ENCODE results near the gene JSRP1.
A peak's percentile ranks its signal among the peaks of the same experiment; 100 is the strongest.

The JSRP1 gene

DNA sequence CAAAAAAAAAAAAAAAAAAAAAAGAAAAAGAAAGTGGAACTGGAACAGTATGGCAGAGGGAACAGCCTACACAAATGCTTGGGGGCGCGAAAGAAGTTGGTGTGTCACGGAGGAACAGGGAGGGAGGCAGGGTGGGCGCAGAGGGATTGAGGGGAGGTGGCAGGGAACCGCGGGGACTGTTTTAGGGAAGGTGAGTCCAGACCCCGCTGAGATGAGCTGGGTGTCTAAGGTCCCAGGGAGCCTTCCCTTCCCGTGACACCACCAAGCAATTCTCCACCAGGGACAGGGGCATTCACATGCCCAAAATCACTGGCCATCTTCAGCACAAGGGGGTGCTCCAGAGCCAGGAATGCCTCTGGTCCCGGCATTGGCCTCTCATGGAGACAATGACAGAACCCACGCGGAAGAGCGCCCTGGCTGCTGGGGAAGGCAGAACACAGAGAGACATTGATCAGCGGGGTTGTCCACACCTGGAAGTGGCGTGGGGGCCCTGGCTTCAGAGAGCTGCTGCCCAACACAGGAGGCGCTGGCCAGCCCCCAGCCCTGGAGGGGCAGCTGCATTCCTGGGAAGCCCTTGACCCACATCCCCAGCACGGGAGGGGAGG is 18.8 kb upstream of the JSRP1 start (continued):
- TF ChIP-seq ZNF658 (tag by site-specific recombination; IDR thresholded peaks at IDR 0.05) (no peak), ZNF121 (tag by site-specific recombination; IDR thresholded peaks at IDR 0.05) (no peak), ZNF202 (tag by site-specific recombination; IDR thresholded peaks at IDR 0.05; ENCODE audit: borderline replicate concordance) (no peak), ZNF660 (tag by site-specific recombination; IDR thresholded peaks at IDR 0.05) (no peak), ZNF146 (tag by site-specific recombination; IDR thresholded peaks at IDR 0.05) (no peak; the same call in 1 of the 2 replicates), GLI4 (tag by site-specific recombination; IDR thresholded peaks at IDR 0.05) (no peak), GLIS1 (tag by site-specific recombination; IDR thresholded peaks at IDR 0.05) (peak; percentile 69), ZNF707 (tag by site-specific recombination; IDR thresholded peaks at IDR 0.05) (no peak), ZNF792 (tag by site-specific recombination; IDR thresholded peaks at IDR 0.05) (no peak), HOXC10 (CRISPR knock-in tag; IDR thresholded peaks at IDR 0.05) (no peak), ZNF433 (tag by site-specific recombination; IDR thresholded peaks at IDR 0.05; ENCODE audit: low read depth) (no peak), KLF9 (tag by site-specific recombination; IDR thresholded peaks at IDR 0.05; ENCODE audit: low read depth) (no peak), ZNF610 (tag by site-specific recombination; IDR thresholded peaks at IDR 0.05; ENCODE audit: borderline replicate concordance) (no peak), SCRT1 (tag by site-specific recombination; IDR thresholded peaks at IDR 0.05; ENCODE audit: borderline replicate concordance) (no peak), ZNF791 (tag by site-specific recombination; IDR thresholded peaks at IDR 0.05) (no peak), ZNF248 (tag by site-specific recombination; IDR thresholded peaks at IDR 0.05) (no peak), ZNF223 (tag by site-specific recombination; IDR thresholded peaks at IDR 0.05) (no peak), ZNF221 (tag by site-specific recombination; IDR thresholded peaks at IDR 0.05; ENCODE audit: borderline replicate concordance) (no peak), ZNF239 (tag by site-specific recombination; IDR thresholded peaks at IDR 0.05) (no peak), ZNF341 (tag by site-specific recombination; IDR thresholded peaks at IDR 0.05; ENCODE audit: low read depth) (peak; percentile 66)
- TF ChIP-seq, protein P1, sequence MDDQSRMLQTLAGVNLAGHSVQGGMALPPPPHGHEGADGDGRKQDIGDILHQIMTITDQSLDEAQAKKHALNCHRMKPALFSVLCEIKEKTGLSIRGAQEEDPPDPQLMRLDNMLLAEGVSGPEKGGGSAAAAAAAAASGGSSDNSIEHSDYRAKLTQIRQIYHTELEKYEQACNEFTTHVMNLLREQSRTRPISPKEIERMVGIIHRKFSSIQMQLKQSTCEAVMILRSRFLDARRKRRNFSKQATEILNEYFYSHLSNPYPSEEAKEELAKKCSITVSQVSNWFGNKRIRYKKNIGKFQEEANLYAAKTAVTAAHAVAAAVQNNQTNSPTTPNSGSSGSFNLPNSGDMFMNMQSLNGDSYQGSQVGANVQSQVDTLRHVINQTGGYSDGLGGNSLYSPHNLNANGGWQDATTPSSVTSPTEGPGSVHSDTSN (CRISPR knock-in tag; IDR thresholded peaks at IDR 0.05), result no peak
- TF ChIP-seq, protein P2, sequence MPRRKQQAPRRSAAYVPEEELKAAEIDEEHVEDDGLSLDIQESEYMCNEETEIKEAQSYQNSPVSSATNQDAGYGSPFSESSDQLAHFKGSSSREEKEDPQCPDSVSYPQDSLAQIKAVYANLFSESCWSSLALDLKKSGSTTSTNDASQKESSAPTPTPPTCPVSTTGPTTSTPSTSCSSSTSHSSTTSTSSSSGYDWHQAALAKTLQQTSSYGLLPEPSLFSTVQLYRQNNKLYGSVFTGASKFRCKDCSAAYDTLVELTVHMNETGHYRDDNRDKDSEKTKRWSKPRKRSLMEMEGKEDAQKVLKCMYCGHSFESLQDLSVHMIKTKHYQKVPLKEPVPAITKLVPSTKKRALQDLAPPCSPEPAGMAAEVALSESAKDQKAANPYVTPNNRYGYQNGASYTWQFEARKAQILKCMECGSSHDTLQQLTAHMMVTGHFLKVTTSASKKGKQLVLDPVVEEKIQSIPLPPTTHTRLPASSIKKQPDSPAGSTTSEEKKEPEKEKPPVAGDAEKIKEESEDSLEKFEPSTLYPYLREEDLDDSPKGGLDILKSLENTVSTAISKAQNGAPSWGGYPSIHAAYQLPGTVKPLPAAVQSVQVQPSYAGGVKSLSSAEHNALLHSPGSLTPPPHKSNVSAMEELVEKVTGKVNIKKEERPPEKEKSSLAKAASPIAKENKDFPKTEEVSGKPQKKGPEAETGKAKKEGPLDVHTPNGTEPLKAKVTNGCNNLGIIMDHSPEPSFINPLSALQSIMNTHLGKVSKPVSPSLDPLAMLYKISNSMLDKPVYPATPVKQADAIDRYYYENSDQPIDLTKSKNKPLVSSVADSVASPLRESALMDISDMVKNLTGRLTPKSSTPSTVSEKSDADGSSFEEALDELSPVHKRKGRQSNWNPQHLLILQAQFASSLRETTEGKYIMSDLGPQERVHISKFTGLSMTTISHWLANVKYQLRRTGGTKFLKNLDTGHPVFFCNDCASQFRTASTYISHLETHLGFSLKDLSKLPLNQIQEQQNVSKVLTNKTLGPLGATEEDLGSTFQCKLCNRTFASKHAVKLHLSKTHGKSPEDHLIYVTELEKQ (tag by site-specific recombination; IDR thresholded peaks at IDR 0.05; ENCODE audit: borderline replicate concordance), result no peak
- TF ChIP-seq, protein P3, sequence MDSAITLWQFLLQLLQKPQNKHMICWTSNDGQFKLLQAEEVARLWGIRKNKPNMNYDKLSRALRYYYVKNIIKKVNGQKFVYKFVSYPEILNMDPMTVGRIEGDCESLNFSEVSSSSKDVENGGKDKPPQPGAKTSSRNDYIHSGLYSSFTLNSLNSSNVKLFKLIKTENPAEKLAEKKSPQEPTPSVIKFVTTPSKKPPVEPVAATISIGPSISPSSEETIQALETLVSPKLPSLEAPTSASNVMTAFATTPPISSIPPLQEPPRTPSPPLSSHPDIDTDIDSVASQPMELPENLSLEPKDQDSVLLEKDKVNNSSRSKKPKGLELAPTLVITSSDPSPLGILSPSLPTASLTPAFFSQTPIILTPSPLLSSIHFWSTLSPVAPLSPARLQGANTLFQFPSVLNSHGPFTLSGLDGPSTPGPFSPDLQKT (IDR thresholded peaks at IDR 0.05; ENCODE audit: borderline replicate concordance, low read depth, low read length), result no peak
- TF ChIP-seq, protein P4, sequence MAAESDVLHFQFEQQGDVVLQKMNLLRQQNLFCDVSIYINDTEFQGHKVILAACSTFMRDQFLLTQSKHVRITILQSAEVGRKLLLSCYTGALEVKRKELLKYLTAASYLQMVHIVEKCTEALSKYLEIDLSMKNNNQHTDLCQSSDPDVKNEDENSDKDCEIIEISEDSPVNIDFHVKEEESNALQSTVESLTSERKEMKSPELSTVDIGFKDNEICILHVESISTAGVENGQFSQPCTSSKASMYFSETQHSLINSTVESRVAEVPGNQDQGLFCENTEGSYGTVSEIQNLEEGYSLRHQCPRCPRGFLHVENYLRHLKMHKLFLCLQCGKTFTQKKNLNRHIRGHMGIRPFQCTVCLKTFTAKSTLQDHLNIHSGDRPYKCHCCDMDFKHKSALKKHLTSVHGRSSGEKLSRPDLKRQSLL (tag by site-specific recombination; IDR thresholded peaks at IDR 0.05), result peak; percentile 11; the same call in 1 of the 2 replicates
- TF ChIP-seq, protein P5, sequence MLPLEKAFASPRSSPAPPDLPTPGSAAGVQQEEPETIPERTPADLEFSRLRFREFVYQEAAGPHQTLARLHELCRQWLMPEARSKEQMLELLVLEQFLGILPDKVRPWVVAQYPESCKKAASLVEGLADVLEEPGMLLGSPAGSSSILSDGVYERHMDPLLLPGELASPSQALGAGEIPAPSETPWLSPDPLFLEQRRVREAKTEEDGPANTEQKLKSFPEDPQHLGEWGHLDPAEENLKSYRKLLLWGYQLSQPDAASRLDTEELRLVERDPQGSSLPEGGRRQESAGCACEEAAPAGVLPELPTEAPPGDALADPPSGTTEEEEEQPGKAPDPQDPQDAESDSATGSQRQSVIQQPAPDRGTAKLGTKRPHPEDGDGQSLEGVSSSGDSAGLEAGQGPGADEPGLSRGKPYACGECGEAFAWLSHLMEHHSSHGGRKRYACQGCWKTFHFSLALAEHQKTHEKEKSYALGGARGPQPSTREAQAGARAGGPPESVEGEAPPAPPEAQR (tag by site-specific recombination; IDR thresholded peaks at IDR 0.05), result no peak
- TF ChIP-seq, protein P6, sequence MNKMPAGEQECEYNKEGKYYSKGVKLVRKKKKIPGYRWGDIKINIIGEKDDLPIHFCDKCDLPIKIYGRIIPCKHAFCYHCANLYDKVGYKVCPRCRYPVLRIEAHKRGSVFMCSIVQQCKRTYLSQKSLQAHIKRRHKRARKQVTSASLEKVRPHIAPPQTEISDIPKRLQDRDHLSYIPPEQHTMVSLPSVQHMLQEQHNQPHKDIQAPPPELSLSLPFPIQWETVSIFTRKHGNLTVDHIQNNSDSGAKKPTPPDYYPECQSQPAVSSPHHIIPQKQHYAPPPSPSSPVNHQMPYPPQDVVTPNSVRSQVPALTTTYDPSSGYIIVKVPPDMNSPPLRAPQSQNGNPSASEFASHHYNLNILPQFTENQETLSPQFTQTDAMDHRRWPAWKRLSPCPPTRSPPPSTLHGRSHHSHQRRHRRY (tag by site-specific recombination; IDR thresholded peaks at IDR 0.05), result no peak
- TF ChIP-seq, protein P7, sequence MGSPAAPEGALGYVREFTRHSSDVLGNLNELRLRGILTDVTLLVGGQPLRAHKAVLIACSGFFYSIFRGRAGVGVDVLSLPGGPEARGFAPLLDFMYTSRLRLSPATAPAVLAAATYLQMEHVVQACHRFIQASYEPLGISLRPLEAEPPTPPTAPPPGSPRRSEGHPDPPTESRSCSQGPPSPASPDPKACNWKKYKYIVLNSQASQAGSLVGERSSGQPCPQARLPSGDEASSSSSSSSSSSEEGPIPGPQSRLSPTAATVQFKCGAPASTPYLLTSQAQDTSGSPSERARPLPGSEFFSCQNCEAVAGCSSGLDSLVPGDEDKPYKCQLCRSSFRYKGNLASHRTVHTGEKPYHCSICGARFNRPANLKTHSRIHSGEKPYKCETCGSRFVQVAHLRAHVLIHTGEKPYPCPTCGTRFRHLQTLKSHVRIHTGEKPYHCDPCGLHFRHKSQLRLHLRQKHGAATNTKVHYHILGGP (tag by site-specific recombination; IDR thresholded peaks at IDR 0.05), result no peak
- TF ChIP-seq, protein P8, sequence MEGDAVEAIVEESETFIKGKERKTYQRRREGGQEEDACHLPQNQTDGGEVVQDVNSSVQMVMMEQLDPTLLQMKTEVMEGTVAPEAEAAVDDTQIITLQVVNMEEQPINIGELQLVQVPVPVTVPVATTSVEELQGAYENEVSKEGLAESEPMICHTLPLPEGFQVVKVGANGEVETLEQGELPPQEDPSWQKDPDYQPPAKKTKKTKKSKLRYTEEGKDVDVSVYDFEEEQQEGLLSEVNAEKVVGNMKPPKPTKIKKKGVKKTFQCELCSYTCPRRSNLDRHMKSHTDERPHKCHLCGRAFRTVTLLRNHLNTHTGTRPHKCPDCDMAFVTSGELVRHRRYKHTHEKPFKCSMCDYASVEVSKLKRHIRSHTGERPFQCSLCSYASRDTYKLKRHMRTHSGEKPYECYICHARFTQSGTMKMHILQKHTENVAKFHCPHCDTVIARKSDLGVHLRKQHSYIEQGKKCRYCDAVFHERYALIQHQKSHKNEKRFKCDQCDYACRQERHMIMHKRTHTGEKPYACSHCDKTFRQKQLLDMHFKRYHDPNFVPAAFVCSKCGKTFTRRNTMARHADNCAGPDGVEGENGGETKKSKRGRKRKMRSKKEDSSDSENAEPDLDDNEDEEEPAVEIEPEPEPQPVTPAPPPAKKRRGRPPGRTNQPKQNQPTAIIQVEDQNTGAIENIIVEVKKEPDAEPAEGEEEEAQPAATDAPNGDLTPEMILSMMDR (tag by site-specific recombination; IDR thresholded peaks at IDR 0.05), result peak; percentile 97

All from HEK293 (cell line).